Gastrocnemius medialis (tissue), 4 donors: Measurements from ENCODE around the gene CCDC183.

Source experiments
- POLR2A ChIP-seq, 2 donors: fragments of 450-650 bp; IDR thresholded peaks; one replicate each; pipeline ENCODE4 v1.6.1; 2017; ENCODE audit warnings: antibody characterized with exemption in 2 of 2, mild to moderate bottlenecking in 2 of 2, moderate library complexity in 2 of 2
- TF ChIP-seq, protein P1 (sequence below), 5 experiments: fragments of 450-650 bp in 3 of 5; fragments of 200-600 bp in 2 of 5; sonication (generic) in 2 of 5; IDR thresholded peaks in 4 of 5; conservative IDR thresholded peaks in 1 of 5; 1 replicate in 4 of 5; 2 replicates in 1 of 5; pipeline ENCODE4 v1.5.1; 2016 to 2019; ENCODE audit warnings: antibody characterized with exemption in 5 of 5, mild to moderate bottlenecking in 3 of 5, moderate library complexity in 3 of 5

DNA sequence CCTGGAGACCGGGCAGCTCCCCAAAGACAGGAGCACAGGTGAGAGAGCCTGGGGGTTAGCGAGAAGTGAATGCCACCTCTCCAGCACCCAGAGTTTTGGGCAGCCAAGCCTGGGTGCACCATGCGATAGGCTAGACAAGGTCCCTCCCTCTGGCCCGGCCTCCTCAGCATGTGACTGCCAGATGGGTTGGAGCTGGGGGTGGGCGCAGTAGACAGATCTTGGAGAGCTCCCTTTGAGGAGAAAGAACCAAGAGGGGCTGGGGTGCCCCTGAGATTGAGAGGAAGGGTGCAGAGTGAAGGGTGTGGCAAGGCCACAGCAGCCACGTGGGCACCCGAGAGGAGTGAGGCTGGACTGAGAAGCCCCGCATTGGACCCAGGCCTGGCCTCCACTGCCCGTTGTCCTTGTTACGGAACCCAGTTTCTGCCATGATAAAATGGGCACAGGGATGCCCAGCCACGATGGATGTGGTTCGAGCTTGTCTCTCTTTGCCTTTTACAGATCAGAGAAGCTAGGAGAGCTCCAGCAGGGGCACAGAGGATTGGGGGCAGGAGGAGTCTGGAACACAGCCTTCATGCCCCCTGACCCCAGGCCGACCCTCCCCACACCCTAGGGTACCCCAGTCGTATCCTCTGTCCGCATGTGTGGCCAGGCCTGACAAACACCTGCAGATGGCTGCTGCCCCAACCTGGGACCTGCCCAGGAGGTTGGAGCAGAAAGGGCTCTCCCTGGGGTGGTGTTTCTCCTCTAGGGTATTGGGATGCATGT is 3.6 kb upstream of the CCDC183 start:
- TF ChIP-seq, protein P1, sequence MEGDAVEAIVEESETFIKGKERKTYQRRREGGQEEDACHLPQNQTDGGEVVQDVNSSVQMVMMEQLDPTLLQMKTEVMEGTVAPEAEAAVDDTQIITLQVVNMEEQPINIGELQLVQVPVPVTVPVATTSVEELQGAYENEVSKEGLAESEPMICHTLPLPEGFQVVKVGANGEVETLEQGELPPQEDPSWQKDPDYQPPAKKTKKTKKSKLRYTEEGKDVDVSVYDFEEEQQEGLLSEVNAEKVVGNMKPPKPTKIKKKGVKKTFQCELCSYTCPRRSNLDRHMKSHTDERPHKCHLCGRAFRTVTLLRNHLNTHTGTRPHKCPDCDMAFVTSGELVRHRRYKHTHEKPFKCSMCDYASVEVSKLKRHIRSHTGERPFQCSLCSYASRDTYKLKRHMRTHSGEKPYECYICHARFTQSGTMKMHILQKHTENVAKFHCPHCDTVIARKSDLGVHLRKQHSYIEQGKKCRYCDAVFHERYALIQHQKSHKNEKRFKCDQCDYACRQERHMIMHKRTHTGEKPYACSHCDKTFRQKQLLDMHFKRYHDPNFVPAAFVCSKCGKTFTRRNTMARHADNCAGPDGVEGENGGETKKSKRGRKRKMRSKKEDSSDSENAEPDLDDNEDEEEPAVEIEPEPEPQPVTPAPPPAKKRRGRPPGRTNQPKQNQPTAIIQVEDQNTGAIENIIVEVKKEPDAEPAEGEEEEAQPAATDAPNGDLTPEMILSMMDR (IDR thresholded peaks at IDR 0.05 in 4 of 5, conservative IDR thresholded peaks at IDR 0.05 in 1 of 5): no peak
- no peak for TF ChIP-seq POLR2A (IDR thresholded peaks at IDR 0.05)
